T1000 (cell line): ENCODE results near the gene NUAK2.
A peak's percentile ranks its signal among the peaks of the same experiment; 100 is the strongest.

Experiments
- DNase-seq: peaks from one replicate; lab custom pipeline; 2025; ENCODE audit warnings: mixed read lengths; lab: John Stamatoyannopoulos, UW

NUAK2 gene

DNA sequence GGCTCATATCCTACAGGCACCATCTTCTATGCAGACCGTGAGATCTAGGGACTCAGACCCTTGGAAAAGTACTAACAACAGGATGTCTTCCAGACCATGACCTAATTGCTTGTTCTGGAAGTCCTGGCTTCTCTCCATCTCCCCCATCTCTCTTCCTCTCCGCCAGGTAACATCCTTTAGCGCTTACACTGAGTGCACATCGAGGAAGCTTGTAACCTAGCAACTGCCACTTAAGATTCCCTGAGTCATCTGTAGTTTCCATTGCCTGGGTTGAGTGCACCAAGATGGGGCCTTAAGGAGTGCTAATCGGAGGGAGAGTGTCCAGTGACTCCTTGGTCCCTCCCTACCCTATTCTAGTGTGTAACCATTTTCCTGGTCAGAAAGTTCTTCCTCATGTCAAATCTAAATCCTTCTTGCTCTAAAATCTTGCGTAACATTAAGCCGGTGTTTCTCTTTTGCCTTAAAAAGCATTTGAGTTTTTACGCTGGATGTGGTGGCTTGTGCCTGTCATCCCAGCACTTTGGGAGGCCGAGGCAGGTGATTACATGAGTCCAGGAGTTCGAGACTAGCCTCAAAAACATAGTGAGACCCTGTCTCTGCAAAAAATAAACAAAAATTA, 25.5 kb upstream of the NUAK2 start:
- no peak for DNase-seq

DNA sequence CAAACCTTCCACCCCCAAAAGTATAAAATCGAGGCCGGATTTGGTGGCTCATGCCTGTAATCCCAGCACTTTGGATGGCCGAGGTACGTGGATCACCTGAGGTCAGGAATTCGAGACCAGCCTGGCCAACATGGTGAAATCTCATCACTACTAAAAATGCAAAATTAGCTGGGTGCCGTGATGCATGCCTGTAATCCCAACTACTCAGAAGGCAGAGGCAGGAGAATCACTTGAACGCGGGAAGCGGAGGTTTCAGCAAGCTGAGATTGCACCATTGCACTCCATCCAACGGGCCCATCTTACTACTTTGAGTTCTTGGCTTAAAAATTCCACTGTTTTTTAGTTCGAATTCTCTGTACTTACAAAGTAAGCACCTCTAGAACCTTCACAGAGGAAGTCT, 24.2 kb upstream of the NUAK2 start:
- no peak for DNase-seq

DNA sequence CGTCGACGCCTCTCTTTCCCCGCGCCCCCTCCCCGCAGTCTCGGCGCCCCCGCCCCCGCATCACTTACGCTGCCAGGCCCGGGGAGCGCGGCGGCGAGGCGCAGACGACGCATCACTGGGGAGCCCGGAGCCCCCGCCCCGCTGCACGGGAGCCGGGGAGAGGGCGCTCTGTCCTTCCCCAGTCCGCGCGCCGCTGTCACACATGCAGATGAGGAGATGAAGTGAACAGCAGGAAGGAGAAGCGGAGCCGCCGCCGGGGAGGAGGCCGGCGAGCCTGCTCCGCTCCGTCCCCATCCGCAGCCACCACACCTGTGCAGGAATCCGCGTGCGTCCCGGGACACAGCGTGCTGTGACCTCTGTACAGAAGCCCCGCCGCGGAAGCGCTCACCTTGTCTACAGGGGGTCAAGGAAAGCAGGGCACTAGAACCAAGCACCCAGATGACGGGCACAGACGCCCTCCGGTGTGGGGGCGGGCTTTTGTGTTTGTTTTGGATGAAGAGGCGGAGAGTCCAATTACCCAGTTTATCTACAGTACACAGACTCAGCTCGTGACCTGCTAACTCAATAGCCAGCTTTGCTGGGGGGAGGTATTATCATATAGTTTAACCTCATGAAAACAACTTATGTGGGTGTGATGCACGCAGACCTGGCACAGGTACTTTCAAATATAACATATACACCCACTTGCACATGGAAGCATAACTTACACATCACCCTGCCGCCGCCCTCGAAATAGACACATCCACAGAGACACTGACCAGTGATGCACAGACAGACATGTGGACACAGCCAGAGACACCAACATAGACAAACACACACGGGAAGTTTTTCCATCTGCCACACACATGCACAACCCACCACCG, 22.8 kb upstream of the NUAK2 start:
- no peak for DNase-seq

DNA sequence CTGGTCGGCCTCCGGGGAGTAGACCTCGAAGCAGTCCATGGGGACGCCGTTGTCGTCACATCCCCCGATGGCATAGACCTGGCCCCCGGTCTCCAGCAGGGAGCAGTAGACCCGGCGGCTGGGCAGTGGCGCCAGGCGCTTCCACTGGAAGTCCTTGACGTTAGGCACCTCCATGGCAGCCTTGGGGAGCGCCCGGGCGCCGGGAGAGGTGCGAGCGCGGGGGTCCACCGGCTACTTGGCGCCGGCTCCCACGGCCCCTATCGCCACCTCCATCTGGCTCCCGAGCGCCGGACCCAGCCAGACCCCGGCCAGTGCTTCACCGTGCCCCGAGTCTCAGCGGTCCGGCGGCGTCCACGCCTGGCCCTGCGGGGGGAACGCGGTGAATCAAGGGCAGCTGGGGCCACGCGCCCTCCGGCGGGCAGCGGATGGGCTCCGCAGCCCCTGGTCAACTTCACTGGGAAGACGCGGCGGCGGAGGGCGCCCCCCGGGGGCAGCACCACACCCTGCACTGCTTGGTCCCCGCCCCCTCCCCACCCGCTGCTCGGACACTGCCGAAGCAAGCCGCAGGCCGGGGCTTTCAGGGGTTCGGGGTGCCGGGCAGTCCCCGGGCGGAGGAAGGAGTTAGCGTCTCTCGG, 22.0 kb upstream of the NUAK2 start:
- no peak for DNase-seq

DNA sequence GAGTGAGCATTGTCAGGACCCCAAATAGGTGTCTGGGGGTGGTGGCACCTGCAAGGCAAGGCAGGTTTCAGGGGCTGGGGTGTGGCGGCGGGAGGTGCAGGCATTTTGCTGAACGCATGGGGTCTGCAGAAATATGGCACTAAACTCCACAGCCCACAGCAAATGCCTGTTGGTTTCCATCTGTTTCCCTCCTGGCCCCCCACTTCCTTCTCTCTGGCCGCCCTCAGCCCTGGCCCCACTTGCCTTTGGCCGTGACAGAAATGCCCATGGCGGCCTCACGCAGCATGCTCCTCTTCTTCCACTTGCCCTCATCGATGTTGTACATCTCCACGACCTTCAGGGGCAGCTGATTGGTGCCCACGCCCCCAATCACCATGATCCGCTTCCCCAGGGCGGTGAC, 21.4 kb upstream of the NUAK2 start:
- DNase-seq, result no peak

DNA sequence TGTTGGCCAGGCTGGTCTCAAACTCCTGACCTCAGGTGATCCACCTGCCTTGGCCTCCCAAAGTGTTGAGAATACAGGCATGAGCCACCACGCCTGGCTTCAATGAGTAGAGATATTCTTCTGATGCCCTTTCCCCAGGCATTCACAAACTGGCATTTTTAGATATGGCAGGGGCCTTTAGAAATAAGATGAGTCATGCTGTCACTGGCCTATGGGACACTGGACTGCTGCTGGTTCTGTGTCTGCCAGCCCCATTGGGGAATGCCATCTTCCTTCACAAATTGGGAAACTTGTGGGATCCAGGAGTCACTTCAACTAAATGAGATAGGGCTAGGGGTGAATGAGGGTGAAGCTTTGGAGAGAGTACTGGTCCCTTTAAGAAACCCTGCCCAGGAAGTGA, 19.1 kb upstream of the NUAK2 start:
- DNase-seq, result no peak

DNA sequence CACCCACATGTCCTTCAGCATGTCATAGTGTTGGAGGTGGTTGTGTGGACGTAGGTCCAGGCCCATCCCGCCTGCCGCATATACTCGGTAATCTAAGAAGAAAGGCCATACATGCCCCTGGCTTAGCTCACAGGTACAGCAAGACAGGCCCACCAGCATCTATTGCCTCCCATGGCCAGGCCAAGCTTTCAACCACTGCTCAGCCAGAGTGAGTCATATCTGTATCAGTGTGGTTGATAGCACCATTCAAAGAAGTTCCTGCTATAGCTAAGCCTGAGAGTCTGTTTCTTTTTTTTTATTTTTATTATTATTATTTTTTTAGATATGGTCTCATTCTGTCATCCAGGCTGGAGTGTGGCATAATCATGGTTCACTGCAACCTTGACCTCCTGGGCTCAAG, 18.2 kb upstream of the NUAK2 start:
- DNase-seq, result no peak

DNA sequence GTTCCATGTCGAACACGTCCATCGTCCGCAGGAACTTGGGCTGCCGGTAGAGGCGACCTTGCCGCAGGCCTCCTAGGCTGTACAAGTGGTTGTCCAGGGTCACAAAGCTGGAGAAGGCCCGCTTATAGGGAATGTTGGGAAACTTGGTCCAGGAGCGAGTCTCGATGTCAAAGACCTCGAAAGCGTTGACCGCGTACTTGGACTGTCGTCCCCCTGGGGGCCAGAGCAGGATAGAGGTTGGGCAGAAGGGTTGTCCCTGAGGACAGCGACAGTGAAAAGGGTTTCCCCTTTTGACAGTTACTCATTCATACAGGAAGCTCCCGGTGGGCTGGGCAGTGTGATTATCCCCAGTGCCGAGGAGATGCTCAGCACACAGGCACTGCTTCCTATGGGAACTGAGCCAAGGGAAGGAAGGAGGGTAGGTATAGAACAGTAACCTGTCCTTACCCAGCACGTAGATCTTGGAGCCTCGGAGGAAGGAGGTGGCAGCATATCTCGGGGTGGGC, 17.7 kb upstream of the NUAK2 start:
- DNase-seq, result no peak

DNA sequence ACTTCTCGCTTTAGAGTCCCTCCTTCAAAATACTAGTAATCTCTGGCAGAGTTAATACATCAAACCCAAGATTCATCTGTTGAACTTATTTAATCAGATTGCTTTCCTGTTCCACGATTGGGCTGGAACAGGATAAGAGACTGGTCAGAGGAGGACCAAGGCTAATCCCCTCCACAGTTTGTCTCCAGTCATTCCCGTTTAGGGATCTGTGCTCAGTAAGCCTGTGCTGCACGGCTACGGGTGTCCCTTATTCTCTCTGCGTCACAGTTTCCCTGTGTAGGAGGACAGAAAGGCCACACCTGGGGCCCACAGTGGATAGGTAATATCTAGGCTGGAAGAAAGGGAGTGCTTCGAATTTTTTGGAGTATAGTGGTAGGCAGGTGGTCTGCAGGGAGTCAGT, 16.5 kb upstream of the NUAK2 start:
- no peak for DNase-seq

DNA sequence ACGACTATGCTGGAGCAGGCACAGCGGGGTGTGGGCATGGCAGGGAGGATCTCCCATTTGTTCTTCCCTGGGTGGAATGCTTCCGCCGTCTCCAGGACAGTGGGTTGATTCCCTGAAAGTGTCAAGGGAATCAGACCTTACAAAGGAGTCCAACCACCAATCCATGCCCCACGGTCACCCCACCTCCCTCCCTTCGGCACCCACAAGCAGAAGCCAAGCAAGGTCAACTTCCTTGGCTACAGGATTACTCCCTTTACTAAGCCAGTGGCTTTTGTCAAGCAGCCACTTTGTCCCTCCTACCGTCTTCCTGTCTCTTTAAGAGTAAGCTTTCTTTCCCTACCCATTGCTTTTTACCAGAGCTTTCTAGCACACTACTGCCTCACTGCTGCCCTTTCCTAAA, 15.9 kb upstream of the NUAK2 start:
- DNase-seq, result no peak

DNA sequence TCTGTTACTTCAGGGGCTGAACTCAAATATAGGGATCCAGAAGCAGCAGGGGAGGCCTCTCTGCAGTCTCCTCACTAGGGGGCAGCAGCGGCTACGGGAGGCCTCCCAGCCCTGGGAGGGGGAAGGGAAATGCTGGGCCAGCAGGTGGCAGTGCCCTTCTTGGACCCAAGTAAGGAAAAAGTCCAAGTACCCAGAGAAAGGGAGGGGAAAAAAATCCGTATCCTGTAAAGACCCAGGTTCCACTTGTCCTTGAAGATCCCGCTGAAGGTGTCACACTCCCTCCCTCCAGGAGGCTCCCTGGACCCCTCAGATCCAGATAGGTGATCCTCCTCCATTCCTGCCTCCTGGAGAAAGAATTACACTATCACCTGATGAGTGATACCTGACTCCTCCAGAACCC, 14.1 kb upstream of the NUAK2 start:
- peak; percentile 16 for DNase-seq

DNA sequence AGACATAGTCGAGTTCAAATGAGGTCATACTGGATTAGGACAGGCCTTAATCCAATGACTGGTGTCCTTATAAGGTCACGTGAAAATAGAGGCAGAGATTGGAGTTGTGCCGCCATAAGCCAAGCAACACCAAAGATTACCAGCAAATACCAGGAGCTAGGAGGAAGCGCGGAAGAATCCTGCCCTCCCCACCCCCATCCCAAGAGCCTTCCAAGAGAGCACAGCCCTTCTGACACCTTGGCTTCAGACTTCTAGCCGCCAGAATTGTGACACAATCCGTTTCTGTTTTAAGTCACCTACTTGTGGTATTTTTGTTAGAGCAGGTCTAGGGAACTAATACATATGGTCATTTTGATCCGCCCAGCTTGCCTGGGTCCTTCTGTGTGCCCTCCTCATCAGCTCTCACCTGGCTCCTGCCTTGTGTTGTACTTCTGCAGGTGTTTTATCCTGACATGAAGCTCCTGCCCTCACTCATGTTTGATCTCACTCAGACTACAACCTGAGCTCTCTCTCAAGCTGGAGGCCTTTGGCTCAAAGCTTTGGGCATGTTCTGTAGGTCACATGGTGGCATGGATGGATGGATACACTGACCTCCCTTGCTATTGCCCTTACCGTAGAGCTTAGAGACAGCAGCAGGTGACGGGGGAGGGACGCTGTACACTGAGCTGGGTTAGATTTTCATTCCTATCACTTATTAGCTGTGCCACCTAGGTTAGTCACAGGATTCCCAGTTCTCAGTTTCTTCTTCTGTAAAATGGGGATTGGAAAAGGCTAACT, 10.7 kb upstream of the NUAK2 start:
- DNase-seq, result no peak

DNA sequence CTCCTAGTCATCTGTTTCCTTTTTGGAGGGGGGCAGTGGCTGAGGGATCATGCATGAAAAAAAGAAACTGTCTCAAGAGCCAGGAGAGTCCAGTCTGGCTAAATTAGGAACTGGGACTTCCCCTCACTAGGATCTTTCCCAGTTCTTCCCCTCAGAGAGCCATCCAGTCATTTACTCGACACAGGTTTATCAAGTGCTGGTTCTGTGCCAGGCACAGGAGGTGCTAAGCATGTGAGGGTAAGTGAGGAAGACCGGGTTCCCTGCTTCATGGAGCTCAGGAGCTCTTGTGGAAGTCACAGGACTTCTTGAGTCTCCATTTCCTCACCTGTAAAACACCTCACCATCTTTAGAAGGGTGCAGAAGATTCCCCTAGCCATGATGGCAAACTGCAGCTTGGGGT, 8.6 kb upstream of the NUAK2 start:
- DNase-seq, result no peak

DNA sequence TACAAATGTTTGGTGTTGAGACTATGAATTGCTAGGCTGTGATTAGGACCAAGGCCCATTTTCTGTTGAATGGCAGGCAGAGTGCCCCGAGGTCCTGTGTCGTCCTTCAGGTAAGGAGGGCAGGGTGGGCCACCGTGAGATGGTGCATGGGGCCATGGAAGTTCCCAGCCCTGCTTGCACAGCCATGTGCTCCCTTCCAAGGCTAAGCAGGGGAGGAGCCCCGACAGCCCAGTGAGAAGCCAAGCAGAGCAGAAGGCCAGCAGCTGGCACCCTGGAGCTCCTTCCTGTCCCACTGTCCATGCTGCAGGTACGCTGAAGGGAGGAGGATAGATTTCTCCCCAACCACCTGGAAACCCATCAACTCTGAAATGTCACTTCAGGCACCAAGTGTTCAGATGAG, 8.2 kb upstream of the NUAK2 start:
- DNase-seq, result no peak

DNA sequence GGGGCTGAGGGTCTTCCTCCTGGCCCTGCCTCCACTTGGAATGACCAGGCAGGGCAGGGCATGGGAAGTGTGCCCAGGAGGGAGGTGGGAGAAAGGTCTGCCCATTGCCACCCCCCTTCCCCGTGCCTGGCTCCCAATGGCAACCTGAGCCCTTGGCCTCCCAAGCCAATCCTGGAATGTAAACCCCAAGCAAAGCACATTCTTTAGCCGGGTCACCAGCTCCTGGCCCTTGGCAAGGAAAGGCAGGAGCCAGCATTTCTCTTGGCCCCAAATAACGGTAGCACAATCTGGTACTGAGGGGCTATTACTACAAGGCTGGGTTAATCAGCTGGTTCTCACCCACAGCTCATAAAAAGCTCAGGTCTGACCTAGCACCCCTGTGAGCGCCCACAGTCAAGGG, 6.9 kb upstream of the NUAK2 start:
- no peak for DNase-seq

DNA sequence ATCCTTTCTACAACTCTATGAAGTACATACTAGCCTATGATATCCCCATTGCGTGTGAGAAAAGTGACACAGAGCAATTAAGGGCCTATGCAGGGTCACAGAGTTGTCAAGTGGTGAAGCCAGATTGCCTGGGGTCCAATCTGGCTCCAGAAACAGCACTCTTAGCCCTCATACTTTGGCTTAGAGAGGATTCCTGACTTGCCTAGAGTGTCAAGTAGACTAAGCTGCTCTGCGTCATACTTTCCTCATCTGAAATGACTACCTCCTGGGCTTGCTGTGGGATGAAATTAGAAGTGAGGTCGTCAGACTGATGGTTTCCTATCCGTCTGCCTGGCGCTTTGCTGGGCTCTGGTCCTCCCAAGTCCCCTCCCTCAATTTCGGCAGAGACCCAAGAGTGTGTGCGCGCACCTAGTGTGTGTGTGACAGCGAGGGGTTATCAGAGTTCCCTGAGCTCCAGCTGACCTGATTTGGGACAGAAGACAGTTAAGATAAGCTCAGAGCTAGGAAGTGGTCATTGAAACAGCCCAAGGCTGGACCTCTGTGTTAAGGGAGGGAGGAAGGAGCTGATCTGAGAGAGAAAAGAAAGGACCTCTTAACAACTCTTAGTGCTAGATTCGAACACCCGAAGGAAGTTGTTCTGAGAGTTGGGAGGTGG, 5.4 kb upstream of the NUAK2 start:
- DNase-seq, result no peak

DNA sequence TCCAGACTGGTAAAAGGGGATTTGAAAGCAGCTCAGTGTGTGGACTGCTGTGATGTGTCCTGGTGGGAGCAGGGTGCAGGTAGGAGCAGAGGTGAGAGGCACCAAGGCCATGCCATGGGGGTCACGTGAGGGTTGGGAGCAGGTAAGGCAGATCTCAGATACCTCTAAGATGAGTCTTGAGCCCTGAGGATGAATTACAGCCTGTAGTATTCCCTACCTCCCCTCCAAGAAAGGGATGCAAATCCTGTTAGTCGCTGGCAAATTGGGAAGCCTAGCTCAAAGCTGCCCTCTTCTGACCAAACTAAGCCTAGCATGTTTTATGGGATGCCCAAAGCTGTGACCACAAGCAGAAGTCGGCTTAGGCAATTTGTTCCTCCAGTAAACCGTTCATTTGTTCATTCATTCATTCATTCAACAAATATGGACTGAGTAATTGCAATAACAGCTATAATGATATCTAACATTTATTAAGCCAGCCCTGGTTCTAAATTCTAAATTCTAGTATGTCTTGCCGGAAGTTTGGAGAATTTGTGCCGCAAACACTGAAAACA, 3.9 kb upstream of the NUAK2 start:
- peak; percentile 72 for DNase-seq

DNA sequence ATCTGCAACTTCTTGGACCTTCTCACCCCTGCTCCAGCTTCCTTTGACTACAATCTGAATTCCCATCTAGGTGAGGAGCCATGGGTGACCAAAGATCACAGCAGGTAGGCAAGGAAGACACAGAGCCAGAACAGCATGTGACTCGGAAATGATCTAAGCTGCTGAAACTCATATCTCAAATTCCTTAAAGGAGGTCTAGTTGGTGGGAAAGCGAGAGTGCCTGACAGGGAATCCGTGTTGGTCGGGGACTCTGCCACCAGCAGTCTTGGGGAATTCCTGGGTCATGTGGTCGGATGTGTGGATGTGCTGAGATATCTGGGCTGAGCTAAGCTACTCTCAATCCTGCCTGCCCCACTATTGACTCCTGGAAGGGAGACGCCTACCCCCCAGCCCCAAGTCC, 3.2 kb upstream of the NUAK2 start:
- no peak for DNase-seq

DNA sequence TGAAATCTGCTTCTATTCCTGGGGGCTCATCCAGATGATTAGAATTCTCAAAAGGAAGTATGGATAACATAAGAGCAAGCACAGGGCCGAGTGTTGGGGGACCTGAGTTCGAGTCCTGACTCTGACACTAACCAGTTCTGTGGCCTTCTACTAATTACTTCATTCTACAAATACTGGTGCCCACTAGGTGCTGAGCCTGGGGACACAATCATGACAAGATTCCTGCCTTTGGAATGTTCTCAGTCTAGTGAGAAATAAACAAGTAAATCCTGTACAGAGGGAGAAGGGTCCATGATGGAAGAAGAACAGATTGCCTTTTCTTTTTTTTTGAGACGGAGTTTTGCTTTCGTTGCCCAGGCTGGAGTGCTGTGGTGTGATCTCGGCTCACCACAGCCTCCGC, 2.2 kb upstream of the NUAK2 start:
- DNase-seq, result no peak

DNA sequence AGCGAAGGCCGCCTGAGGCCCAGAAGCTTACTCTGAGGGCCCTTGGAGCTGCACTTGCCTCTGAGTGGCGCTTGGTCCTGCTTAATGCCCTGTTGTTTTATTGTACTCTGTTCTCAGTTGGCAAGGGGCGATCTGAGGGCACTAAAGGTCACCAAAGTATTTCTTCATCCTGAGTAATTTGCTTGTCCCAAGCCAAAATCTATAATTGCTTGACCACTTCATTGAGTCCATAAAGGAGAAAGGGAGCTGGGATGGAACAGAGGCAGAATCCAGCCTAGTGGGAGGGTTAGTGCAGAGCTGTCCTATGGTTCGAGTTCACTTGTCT, 376 bp upstream of the NUAK2 start:
- DNase-seq, result no peak
